Gastroesophageal sphincter (tissue), 3 donors: ENCODE data around the gene PSMA1.

Source experiments
- POLR2A ChIP-seq, 2 donors: fragments of 450-650 bp; IDR thresholded peaks; one replicate each; pipeline ENCODE4 v1.6.1; 2017; ENCODE audit warnings: antibody characterized with exemption in 2 of 2, mild to moderate bottlenecking in 2 of 2, moderate library complexity in 1 of 2
- POLR2AphosphoS5 ChIP-seq: sonication (generic); formaldehyde crosslinking; IDR thresholded peaks from one replicate; pipeline ENCODE4 v1.6.1; 2017; ENCODE audit warnings: antibody characterized with exemption
- TF ChIP-seq, protein P1 (sequence below), 4 experiments: fragments of 200-600 bp in 2 of 4; fragments of 450-650 bp in 2 of 4; sonication (generic) in 1 of 4; IDR thresholded peaks; one replicate each; pipeline ENCODE4 v1.5.1; 2017 to 2019; ENCODE audit warnings: antibody characterized with exemption in 4 of 4, mild to moderate bottlenecking in 2 of 4, moderate library complexity in 2 of 4

DNA sequence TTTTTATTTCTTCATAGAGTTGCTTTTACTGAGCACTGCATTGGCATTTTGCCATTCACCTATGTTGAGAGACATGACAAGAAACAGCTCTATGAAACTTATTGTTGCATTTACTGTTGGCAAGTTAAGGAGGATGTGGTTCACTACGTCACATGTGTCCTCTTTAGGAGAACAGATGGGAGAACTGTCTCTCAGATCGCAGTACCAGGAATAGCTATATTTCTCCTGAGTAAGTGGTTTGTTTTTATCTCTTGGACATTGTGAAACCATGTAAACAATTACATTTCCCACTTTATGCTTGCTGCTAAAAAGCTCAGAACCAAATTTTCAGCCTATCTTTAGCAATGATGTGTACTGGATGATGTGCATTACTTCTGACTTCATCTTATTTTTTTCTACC is 34.8 kb upstream of the PSMA1 start:
- TF ChIP-seq, protein P1, sequence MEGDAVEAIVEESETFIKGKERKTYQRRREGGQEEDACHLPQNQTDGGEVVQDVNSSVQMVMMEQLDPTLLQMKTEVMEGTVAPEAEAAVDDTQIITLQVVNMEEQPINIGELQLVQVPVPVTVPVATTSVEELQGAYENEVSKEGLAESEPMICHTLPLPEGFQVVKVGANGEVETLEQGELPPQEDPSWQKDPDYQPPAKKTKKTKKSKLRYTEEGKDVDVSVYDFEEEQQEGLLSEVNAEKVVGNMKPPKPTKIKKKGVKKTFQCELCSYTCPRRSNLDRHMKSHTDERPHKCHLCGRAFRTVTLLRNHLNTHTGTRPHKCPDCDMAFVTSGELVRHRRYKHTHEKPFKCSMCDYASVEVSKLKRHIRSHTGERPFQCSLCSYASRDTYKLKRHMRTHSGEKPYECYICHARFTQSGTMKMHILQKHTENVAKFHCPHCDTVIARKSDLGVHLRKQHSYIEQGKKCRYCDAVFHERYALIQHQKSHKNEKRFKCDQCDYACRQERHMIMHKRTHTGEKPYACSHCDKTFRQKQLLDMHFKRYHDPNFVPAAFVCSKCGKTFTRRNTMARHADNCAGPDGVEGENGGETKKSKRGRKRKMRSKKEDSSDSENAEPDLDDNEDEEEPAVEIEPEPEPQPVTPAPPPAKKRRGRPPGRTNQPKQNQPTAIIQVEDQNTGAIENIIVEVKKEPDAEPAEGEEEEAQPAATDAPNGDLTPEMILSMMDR (IDR thresholded peaks at IDR 0.05): no peak
- TF ChIP-seq POLR2AphosphoS5: peak; percentile 27
- TF ChIP-seq POLR2A (IDR thresholded peaks at IDR 0.05): no peak
